HG03196 (cell line): Measurements from ENCODE around the gene LIX1.
A peak's percentile ranks its signal among the peaks of the same experiment; 100 is the strongest.
"Not testable (repeated sequence)": the region's sequence is repeated elsewhere in the genome, so short reads cannot be mapped to it uniquely, and the experiment has no call there.

Experiments used
- ATAC-seq: cut with Tn5 transposase; IDR thresholded peaks from one replicate; pipeline ENCODE4 v1.9.1; 2021; ENCODE audit not compliant: unreplicated experiment

The LIX1 gene

GRCh38 chr5:97142521-97143254, at the start of gene LIX1:
Gene LIX1 (minus strand): TSS chr5:97142611. CDS start chr5:97142576, 35 bp downstream.
- ATAC-seq = no peak

- no peak for ATAC-seq
Observed at GRCh38 chr5:97191893-97192292, 49.5 kb upstream of the LIX1 start.

GRCh38 chr5:97189523-97189922, 47.1 kb upstream of the LIX1 start:
- not testable (repeated sequence) for ATAC-seq

GRCh38 chr5:97183930-97184213, 41.5 kb upstream of the LIX1 start:
- no peak for ATAC-seq

GRCh38 chr5:97183100-97183929, 40.9 kb upstream of the LIX1 start, which contains the start of gene RIOK2:
Gene RIOK2 (minus strand): TSS chr5:97183247. CDS start chr5:97183191, 56 bp downstream.
- peak; percentile 93 for ATAC-seq

- ATAC-seq = peak; percentile 1
Observed at GRCh38 chr5:97182571-97183099, 40.2 kb upstream of the LIX1 start.

GRCh38 chr5:97181856-97182545, 39.6 kb upstream of the LIX1 start:
- ATAC-seq = no peak

- not testable (repeated sequence) for ATAC-seq
Observed at GRCh38 chr5:97179457-97179856, 37.0 kb upstream of the LIX1 start.

- ATAC-seq = no peak
Observed at GRCh38 chr5:97172227-97172626, 29.8 kb upstream of the LIX1 start.

- no peak for ATAC-seq
Observed at GRCh38 chr5:97171703-97172102, 29.3 kb upstream of the LIX1 start.

GRCh38 chr5:97167435-97167834, 25.0 kb upstream of the LIX1 start:
- no peak for ATAC-seq

- no peak for ATAC-seq
Observed at GRCh38 chr5:97165726-97166125, 23.3 kb upstream of the LIX1 start.

GRCh38 chr5:97164846-97165245, 22.4 kb upstream of the LIX1 start:
- no peak for ATAC-seq

- ATAC-seq = no peak
Observed at GRCh38 chr5:97163790-97164285, 21.4 kb upstream of the LIX1 start.

- no peak for ATAC-seq
Observed at GRCh38 chr5:97163360-97163764, 21.0 kb upstream of the LIX1 start.

GRCh38 chr5:97162045-97162444, 19.6 kb upstream of the LIX1 start:
- peak; percentile 49 for ATAC-seq

- no peak for ATAC-seq
Observed at GRCh38 chr5:97157689-97158088, 15.3 kb upstream of the LIX1 start.

- no peak for ATAC-seq
Observed at GRCh38 chr5:97151370-97151769, 9.0 kb upstream of the LIX1 start.

GRCh38 chr5:97150401-97150800, 8.0 kb upstream of the LIX1 start:
- ATAC-seq = no peak

GRCh38 chr5:97149709-97150108, 7.3 kb upstream of the LIX1 start:
- no peak for ATAC-seq

GRCh38 chr5:97148288-97148687, 5.9 kb upstream of the LIX1 start:
- no peak for ATAC-seq
